Fibroblast of mammary gland (primary cell): ENCODE measurements around the gene WARS2.

Experiments used
- DNase-seq: peaks from one replicate; pipeline ENCODE4 v3.0.0-alpha.2; 2010; ENCODE audit warnings: low read depth
- H3K4me3 ChIP-seq: 2 replicates; pipeline ENCODE4 v1.5.1; 2011; ENCODE audit warnings: low read depth, mild to moderate bottlenecking, low read length, moderate library complexity; ENCODE audit not compliant: control insufficient read depth
- TF ChIP-seq, protein P1 (sequence below): conservative IDR thresholded peaks from 2 replicates; pipeline ENCODE4 v1.5.1; 2011; ENCODE audit warnings: low read depth, low read length, inconsistent platforms; ENCODE audit not compliant: control insufficient read depth, insufficient read depth

WARS2 gene

DNA sequence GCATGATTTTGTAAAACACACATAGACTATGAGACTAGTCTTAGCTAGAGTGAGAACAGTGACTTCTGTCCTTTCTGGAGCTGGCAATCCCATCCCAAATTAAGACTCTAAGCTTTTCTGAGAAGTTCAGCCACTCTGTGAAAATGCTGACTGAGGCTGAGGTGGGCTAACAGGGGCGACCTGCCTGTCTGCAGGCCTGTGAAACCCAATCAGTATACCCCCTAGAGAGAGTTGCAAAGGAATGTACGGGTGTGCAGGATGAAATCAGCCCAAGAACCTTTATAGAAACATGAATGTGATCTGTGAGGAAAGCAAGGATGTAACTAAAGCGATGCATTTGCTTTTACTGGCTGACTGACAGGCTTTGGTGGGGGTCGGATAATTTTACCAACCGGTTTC, 136.3 kb downstream of the WARS2 start:
- no peak for DNase-seq
- H3K4me3 ChIP-seq, result no peak overlapping the region
- TF ChIP-seq, protein P1, sequence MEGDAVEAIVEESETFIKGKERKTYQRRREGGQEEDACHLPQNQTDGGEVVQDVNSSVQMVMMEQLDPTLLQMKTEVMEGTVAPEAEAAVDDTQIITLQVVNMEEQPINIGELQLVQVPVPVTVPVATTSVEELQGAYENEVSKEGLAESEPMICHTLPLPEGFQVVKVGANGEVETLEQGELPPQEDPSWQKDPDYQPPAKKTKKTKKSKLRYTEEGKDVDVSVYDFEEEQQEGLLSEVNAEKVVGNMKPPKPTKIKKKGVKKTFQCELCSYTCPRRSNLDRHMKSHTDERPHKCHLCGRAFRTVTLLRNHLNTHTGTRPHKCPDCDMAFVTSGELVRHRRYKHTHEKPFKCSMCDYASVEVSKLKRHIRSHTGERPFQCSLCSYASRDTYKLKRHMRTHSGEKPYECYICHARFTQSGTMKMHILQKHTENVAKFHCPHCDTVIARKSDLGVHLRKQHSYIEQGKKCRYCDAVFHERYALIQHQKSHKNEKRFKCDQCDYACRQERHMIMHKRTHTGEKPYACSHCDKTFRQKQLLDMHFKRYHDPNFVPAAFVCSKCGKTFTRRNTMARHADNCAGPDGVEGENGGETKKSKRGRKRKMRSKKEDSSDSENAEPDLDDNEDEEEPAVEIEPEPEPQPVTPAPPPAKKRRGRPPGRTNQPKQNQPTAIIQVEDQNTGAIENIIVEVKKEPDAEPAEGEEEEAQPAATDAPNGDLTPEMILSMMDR, result no peak

DNA sequence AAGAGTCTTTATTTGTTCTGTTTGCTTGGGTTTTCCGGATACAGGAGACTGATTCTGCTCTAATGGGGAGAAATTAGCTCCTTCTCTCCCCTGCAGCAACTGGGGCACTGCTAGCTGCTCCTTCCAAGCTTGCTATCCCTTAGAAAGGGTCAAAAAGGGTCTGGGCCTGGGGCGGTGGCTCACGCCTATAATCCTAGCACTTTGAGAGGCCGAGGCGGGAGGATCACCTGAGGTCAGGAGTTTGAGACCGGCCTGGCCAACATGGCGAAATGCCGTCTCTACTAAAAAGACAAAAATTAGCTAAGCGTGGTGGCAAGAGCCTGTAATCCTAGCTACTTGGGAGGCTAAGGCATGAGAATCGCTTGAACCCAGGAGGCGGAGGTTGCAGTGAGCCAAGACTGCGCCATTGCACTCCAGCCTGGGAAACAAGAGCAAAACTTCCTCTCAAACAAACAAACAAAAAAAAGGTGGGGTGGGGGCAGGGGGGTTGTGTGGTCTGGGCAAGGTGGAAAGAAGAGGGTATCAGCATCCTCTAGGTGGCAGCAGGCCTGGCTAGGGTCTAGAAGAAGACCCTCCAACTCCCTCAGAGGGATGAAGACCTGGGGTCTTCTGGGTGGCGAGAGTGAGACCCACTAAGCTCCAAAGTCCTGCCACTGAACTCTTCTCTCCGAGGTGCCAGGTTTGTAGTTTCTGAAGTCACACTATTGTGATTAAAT, 136.9 kb downstream of the WARS2 start:
- TF ChIP-seq, protein P1, result no peak
- H3K4me3 ChIP-seq, result no peak overlapping the region
- DNase-seq, result no peak

DNA sequence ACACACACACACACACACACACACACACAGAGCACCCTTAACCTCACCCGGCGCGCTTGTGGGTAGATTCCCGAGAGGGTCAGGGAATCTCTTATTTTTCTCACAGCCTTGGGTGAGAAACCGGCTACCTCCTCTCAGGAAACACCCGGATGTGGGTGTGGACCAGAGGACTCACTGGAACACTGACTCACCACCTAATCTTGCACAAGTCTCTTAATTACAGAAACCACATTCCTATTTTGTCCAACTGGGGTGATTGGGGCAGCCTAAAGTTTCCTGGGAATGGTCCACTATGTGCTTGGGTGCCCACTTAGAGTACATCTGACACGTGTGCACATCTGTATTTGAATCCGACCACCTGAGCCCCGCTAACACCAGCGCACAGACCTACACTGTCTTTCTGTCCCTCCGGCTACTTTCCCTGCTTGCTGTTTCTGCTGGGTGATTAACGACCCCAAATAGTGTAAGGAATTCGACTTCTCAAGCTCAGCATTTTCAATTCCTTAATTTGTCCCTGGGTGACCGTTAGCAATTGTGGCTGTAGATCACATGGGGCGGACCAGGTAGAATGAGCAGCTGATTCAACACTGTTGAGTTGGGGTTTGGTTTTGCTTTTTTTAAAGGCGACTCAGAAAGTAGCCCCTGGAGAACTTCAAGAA, 138.3 kb downstream of the WARS2 start:
- TF ChIP-seq, protein P1, result no peak
- H3K4me3 ChIP-seq, result no peak overlapping the region
- DNase-seq, result peak; percentile 96

DNA sequence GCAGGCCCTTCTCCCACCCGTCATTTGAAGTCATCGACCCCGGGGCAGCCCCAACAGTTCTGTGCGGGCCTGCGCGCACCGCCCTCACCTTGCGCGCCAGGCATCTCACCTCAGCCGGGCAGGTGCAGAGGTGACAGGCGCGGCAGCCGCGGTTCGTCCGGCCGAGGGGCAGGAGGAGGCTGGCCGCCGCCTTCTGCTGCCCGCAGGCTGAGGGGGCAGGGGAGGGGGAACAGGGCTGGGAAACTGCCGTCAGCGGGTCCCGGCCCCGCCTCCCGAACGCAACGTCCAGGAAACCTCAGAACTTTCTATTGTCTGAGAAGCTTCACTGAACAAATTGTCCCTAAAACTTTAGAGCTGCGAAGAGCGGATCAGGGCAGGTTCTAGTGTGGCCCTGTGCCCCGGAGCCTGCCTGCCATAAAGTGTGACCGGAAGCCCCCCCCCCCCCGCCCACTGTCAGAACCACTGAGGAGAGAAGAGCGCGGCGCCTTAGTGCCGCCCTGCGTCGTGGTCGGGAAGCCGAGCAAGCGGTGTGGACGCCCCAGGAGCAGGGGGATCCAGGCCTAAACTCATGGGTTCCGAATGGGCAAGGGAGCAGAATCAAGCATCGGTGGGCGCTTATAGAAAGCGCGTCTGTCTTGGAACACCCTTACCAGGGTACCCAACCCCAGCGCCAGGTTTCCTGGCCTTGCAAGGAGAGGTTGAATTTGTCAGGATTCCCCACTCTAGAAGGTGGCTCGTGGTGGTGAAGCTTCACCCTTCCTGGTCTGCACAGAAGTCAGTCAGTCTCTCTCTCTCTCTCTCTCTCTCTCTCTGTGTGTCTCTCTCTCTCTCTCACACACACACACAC, 139.0 kb downstream of the WARS2 start:
- peak overlapping the region; percentile 29 for H3K4me3 ChIP-seq
- peak; percentile 47 for DNase-seq
- TF ChIP-seq, protein P1, result no peak

DNA sequence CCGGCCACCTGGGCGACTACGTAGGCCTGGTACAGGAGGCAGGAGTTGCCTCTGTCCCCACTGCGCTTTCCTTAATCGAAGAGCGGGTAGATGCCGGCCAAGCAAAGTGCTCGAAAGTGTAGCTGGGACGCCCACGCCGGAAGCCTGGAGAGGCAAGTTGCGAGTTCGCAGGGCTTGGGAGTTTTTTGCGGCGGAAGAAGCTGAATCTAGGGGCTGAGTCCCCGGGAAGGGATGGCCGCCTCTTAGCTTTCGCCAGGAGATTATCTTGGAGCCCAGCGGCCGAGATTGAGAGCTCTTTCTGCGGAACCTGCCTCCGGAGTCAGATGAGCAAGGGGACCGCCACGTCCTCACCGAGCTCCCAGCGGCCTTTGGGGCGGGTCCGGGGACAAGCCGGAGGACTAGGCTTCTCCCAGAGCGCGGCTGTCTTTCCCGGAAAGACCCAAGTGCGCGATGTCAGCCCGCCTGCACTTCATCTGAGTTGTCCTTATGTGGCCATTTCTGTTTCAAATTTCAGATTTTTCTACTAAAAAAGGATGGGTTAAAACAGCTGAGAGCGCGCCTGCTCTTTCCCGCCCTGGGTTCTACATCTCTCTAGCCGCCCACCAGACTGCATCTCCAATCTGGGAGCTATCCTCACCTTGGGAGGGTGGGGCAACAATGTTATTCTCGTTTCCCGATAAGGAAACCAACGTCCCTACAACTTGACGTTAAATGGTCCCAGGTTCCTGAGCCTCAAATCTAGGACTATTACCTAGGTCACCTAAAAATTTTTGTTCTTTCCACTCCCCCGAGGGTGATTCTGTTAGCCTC, 139.9 kb downstream of the WARS2 start:
- no peak for DNase-seq
- peak overlapping the region; percentile 29 for H3K4me3 ChIP-seq
- TF ChIP-seq, protein P1, result no peak

DNA sequence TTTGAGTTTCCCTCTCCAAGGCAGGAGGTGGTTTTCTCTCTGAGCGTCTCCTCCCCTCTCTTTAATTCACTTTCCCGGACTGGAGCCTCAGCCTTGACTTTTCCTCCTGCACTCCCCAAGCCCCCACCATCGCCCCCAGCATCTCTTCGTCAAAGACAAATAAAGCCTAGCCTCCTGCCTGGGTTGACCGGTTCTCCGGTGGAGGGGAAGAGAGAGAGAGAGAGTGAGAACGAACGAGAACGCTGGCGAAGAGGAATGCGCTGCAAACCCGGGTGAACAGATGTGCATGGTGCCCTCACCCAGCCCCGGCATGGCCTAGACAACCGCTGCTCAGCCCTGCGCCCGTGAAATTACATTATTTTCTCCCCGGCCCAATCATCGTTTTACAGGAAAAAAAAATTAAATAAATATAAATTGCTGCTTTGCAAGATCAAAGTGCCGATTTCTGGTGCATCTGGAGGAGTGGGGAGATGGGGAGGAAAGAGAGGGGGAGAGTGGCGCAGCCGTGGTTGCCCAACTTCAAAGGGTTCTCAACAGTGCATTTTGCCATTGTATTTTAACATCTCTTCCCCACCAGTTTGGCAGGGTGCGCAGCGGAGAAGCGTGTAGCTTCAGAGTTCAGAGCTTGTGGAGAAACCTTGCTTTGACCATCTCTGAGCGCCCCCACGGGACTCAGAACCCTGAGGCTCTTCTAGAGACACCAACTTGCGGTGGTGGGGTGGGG, 140.9 kb downstream of the WARS2 start:
- TF ChIP-seq, protein P1, result no peak
- H3K4me3 ChIP-seq, result no peak overlapping the region
- no peak for DNase-seq
